Activated T-cell treated with anti-CD3 and anti-CD28 coated beads, Interleukin-2, amount 50 U/mL, for 1 hour (primary cell): ENCODE results near the gene MKLN1.

Experiments used
- DNase-seq: peaks from one replicate; pipeline ENCODE4 v3.0.0-alpha.2; 2020

The MKLN1 gene

DNA sequence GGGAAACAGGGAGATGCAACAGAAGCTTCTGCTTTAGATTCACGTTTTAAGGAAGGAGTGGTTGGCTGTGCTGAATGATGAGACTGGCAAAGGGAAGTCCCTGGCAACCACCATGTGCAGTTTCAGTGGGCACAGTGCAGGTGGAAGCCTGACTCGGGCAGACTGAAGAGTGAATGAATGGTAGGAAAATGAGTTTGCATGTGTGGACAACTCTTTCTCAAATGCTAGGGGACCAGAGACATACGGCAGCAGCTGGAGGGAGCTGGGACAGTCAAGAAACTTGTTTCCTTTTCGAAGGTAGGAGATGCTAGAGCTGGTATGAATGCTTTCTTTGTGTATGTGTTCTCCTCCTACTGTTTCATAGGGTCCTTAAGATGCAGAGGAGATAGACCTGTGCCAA lies 199.8 kb downstream of the MKLN1 start:
- no peak for DNase-seq

DNA sequence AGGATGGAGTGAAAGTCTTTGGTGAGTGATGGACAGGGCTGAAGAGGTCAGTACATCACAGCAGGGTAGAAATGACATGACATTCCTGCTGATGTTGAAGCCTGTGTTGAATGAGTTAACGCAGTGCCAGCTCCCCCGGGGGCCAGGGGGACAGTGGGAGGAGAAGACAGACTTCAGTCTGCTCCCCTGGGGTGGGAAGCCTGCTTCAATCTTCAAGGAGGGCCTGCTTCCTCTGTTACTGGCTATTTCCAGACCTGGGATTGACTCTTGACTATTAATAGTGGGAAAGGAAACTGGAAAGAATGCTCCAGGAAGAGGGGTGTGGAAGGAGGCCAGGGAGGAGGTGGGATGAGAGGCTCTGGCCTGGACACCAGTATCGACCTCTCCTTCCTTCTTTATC lies 201.5 kb downstream of the MKLN1 start:
- DNase-seq = no peak

DNA sequence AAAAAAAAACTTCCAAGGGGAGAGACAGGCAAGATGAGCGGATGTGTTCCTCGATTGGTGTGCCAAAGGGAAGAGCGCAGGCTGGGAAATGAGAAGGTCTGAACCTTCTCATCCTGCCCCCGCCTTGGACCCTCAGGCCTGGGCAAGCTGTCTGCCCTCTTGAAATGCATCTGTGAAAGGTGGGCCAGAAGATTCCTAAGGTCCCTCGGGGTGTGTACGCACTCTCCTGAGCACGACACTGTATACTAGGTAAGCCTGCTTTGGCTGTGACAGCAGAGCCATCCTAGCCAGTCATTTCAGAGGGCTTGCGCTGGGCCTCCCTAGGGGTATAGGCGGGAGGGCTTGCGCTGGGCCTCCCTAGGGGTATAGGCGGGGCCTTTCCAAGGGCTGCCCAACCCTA lies 201.9 kb downstream of the MKLN1 start:
- no peak for DNase-seq

DNA sequence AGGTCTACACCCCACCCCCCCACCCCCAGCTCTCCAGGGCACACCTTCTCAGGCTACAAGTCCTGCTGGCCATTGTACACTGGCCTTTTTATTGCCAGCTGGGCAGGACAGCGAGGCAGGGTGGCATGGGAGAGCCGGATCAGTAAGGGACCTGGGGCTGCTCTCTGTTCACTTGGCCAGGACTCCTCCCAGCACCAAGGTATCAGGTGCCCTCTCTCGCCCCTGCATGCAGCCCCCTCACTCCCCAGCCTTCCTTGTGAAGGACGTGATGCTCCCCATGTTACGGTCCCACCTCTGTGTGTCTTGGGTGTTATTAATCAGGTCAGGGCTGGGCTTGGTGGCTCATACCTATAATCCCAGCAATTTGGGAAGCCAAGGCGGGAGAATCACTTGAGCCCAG lies 202.5 kb downstream of the MKLN1 start:
- no peak for DNase-seq

DNA sequence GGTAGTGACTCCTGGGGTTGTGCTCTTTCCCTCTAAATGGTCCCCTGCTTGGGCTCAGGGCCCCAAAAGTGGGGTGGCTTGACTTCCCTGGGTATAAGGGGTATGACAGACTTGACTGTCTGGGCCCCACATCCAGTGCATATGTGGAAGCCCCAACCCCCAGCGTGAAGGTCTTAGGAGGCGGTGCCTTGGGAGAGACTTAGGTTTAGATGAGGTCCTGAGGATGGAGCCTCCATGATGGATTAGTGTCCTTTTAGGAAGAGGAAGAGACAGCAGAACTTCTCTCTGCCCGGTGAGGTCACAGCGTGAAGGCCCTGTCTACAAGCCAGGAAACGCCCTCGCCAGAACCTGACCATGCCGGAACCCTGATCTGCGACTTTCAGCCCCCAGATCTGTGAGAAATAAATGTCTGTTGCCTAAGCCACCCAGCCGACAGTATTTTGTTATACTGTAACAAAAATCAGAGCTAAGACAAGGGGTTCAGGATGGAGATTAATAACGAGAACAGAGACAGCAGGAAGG lies 205.0 kb downstream of the MKLN1 start:
- no peak for DNase-seq

DNA sequence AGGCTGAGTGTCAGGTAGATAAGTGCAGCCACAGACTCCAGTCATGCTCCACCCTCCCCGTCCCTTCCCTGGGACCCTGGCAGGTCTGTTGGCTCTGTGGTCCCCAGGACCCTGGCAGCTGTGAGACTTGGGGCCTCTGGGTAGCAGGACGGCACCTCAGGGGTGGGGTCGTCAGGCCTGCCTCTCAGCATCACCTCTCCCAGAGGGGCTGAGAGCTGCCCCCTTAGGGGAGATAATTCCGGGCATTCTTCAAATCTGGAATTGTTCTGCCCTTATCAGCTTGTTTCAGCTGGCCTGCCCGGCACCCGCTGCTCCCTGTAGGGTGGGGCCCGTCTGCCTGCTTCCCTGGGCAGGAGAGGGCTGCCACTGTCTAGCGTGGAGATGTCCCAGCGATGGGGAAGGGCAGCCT lies 205.5 kb downstream of the MKLN1 start:
- no peak for DNase-seq

DNA sequence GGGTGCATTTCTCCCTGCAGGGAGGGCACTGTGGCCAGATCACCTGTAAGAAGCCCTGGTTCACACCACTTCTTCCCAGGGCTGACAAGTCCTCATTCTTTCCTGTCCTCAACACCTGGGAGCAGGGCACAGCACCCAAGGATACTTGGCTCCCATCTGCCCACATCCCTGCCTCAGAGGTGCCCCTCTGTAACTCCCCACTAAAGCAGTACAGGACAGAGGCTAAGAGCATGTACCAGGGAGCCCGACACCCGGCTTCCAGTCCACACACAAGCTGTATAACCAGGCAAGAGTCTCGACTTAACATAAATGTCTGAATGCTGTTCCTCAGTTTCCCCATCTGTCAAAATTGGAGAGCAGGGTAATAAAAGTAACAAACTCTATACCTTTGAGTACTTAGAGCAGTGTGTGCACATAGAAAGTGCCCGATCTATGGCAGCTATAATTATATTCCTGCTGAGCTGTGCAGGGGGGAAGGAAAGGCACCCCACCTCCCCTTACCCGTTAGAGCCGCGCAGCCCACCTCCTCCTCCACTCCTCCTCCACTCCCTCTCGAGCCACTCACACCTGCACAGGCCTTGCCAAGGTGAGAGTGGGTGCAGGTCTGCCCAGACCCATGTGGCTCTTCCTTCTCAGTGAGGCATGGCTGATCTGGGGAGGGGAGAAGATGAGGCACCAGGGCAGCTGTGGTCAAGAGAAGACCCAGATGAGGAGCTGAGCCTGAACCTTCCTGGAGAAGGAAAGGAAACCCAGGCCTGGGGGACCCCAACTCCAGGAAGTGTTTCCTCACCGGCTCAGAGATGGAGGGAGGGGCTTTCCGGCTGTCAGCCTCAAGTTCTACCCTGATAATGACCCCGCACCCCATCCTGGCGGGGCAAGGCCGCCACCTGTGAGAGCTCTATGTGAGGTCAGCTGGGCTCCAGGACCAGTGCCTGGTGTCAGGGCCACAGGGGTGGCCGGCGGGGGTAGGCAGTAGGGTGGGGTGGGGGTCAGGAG lies 206.2 kb downstream of the MKLN1 start:
- no peak for DNase-seq

DNA sequence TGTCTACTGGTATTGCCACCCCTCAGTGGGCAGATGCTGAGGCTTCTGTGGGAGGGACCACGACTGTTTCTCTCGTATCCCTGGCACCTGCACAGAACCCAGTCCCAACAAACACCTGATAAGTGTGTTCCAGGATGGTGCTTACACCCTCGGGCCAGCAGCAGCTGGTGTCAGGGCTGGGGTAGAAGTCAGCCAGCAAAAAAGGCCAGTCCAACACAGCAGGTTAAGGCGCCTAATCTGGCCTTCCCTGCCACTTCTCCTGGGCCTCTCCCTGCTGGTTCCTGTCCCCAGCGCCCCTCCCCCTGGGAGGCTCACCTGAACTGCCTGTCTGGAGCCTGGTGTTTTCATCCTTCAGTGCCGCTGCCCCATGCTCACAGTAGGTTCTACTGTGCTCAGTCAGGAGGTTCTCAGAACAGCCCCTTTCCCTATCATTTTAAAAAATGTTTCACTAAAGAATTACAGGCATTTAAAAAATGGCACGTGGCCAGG lies 208.7 kb downstream of the MKLN1 start:
- DNase-seq = no peak

DNA sequence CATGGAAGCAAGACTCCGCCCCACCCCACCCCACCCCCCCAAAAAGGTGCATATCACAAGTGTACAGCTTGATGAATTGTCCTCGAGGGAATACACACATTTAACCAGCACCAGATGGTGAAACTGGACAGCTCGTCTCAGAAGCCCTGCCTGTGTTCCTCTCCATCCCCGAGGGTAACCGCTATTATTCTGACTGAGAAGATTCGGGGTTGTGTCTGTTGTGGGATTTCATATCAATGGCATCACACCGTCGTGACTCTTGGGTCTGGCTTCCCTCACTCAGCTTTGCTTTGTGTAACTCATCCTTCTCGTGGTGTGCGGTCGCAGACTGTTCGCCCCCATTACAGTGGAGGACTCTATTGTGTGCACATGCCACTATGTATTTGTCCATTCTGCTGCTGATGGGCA lies 209.9 kb downstream of the MKLN1 start:
- DNase-seq = no peak

DNA sequence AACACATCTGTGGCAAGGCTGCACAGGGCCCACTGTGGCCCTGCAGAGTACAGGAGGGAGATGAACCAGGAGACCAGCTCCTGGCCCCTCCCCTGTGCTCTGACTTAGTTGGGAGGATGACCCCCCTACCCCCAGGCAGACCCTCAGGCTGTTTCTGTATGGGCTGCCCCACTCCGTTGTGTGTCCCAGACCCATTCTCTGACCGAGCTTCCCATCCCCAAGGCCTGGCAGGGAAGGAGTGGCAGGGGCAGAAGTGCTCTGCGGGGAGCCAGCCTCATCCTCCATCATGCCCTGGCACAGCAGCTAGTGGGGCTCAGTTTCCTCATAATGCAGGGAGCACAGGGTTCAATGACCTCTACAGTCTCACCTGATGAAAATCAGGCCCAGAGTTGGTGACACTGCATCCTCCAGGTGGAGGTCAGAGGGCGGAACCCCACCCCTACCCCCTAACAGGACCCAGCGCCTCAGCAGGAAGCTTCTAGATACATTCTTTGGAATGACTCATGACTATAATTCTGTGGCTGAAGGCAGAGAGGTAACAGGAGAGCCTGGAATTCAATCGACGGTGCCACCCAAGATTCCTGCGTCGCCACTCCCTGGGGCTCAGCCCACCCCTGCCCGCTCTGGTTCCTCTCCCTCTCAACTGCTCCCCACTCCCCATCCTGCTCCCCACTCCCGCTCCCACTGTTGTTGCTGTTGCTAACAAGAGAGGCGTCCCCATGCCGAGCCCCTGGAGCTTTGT lies 210.6 kb downstream of the MKLN1 start:
- DNase-seq = no peak

DNA sequence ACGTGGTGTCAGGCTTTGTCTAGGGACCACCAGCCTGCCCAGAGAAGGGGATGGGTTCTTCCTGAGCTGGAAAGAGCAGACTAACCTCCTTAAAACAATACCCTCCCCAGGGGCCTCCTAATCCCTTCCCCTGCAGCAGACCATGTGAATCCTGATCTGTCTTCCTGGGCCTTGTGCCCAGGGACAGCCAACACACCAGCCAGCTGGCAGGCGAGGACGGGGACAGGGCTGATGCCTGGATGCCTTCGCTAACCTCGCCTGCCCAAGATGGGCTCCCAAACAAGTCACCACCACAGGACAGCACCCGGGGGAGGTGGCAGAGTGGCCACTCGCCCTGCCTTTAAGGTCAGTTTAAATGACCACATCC lies 211.1 kb downstream of the MKLN1 start:
- DNase-seq = no peak

DNA sequence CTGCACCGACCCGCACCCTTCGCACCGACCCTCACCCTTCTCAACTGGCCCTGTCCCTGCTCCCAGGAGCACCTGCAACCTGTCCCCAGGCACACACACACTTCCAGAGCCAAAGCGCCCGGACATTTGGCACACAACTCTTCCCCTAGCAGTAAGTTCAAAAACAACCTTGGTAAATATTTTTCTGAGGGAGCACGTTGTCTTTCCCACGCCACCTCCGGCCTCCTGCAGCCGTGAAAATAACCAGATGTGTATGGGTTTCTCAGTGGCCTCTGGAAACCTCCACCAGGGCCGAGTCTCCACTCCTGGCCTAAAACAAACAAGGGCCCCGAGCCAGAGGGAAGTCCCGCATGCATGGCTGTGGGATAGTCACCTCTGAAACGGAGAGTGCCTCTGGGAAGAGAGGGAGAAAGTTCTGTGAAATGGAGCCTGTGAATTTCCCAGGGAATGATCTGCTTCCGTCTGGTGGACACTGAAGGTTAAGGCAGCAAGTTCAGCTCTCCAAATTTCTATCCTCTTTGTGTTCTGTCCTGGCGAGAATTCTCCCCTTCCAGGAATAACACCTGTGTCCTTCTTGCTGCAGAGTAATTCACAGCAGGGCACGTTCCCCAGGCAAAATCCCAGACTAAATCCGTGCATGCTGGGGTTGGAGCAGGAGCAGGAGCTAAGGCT lies 213.0 kb downstream of the MKLN1 start:
- no peak for DNase-seq

DNA sequence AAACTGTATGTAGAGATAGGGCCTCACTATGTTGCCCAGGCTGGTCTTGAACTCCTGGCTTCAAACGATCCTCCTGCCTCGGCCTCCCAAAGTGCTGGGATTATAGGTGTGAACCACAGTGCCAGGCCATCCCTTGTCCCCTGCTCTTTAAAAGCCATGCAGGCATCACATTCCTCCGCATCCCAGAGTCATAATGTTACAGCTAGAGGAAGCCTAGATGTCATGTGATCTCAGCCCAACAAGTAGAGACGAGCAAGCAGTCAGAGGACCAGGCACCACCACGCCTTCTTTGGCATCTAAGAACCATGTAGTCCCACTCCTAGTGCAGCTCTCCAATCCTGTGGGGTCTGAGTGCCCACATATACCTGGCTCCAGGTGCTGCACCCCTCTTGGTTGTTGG lies 215.6 kb downstream of the MKLN1 start:
- no peak for DNase-seq

DNA sequence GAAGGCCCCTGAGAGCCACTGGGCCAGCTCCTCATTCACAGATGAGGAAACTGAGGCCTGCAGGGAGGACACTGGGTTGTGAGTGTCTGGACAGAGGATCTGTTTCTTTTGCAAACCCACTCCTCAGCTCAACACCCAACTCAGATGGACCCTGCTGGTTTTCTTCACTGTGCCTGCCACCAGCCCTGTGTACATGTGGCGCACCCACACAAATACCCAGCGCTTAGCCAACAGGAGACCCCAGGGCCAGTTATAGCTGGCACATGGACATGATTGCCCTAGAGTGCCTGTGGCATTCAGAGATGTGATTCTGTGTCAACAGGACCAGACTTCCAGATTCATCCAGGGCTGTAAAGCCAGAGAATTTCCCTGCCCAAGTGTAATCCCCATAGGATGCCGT lies 216.3 kb downstream of the MKLN1 start:
- DNase-seq = no peak

DNA sequence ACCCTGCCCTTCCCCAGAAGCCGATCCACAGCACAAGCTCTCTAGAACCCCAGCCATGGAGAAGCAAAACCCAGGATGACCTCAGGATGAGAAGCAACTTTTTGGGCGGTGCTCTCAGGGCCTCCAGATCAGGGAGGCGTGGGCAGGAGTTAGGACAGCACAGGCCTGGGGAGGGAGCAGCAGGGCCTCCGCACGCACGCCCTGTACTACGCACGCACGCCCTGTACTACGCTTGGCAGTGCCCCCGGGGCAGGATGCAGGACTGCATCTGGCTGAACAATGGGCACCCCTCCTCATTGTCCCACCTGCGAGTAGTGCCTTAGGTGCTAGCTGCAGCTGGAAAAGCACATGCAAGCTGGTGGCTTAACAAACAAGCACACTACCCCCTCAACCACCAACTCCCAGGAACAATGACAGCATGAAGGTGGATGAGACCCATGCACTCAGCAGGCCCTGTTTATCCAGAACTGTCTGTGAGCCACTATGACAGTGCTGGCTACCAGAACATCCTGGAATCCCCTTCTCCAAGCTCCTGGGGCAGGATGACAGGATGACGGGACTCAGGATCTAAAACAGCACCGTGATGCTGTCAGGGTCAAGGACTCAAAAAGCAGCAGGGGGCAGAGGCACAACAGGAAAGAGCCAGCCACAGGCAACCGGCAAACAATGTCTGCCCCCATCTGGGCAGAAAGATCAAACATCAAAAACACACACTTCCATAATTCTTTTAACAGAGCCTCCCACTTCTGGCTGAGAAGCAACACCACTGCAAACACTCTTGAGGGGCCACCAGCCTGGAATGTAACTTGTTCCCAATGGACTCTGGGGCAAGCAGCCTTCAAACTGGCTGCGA lies 217.0 kb downstream of the MKLN1 start:
- no peak for DNase-seq

DNA sequence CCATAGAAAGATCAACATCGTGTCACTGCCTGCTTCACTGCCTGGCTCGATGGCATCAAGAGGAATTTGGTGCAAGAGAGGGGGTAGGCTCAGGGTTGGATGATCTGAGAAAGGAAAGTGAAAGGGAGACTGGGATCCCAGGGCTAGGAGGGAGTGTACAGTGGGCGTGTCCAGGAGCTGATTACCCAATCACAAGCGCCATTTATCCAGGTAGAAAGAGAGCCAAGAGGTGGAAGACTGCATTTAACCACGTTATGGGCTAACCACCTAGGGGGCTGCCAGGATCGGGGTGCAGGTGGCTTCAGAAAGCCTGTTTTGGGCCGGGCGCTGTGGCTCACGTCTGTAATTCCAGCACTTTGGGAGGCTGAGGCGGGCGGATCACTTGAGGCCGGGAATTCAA lies 218.4 kb downstream of the MKLN1 start:
- DNase-seq = no peak
